Fibroblast of the aortic adventitia (primary cell): ENCODE measurements around the gene HMGN1. TPM values are rescaled to one million over a fixed set of nuclear protein-coding genes. Genes with fewer than 3 reads are reported as not detected.

Source experiments
- DNase-seq: peaks from one replicate; pipeline ENCODE4 v3.0.0-alpha.2; 2010; ENCODE audit warnings: low read depth
- H3K4me3 ChIP-seq: 2 replicates; pipeline ENCODE4 v1.5.1; 2011; ENCODE audit warnings: low read depth, mild to moderate bottlenecking, control low read depth, low read length, moderate library complexity
- CTCF ChIP-seq: IDR thresholded peaks from 2 replicates; pipeline ENCODE4 v1.5.1; 2011; ENCODE audit warnings: mild to moderate bottlenecking, low read length, control low read depth, inconsistent platforms; ENCODE audit not compliant: insufficient read depth
- total RNA-seq: library from RNA; depleted of rRNA; stranded (reverse); fragments of >200 nt; gene quantifications from 2 replicates; pipeline ENCODE4 v1.2.3, GENCODE V29; 2012; ENCODE audit warnings: low replicate concordance

Gene HMGN1
- total RNA-seq, 1 donor: 165 TPM

GRCh38 chr21:39350094-39351005 is 1.5 kb upstream of the HMGN1 start:
- peak; percentile 54 for DNase-seq
- TF ChIP-seq CTCF: no peak
- peak overlapping the region; percentile 64 for H3K4me3 ChIP-seq

GRCh38 chr21:39349211-39350093 is 564 bp upstream of the HMGN1 start:
- peak; percentile 90 for DNase-seq
- TF ChIP-seq CTCF: no peak

GRCh38 chr21:39348040-39348354 is 891 bp downstream of the HMGN1 start:
- peak; percentile 38 for DNase-seq
- H3K4me3 ChIP-seq: peak overlapping the region; percentile 86
- TF ChIP-seq CTCF: no peak

More at GRCh38 chr21:39349211-39350093, 564 bp upstream of the HMGN1 start:
- peak overlapping the region; percentile 64 for H3K4me3 ChIP-seq

- peak; percentile 12 for DNase-seq
- TF ChIP-seq CTCF: no peak
- peak overlapping the region; percentile 86 for H3K4me3 ChIP-seq
Measured at GRCh38 chr21:39347537-39347936, 1.4 kb downstream of the HMGN1 start.

GRCh38 chr21:39346671-39347331 is 2.1 kb downstream of the HMGN1 start:
- DNase-seq: no peak
- no peak for TF ChIP-seq CTCF
- peak overlapping the region; percentile 5 for H3K4me3 ChIP-seq

GRCh38 chr21:39346206-39346605 is 2.7 kb downstream of the HMGN1 start:
- DNase-seq: no peak
- TF ChIP-seq CTCF: no peak
- H3K4me3 ChIP-seq: no peak overlapping the region
